GM10248 (cell line): ENCODE data around the gene SCN2B.
A peak's percentile ranks its signal among the peaks of the same experiment; 100 is the strongest.

Source experiments
- CTCF ChIA-PET: fragments of 300-600 bp; sonication (Branson Sonifier 250); formaldehyde crosslinking; extraction: SDS; loops from one replicate; lab custom pipeline; 2021; ENCODE audit warnings: antibody characterized with exemption; lab: Yijun Ruan, JAX
- POLR2A ChIA-PET: fragments of 350-650 bp; sonication (Branson Sonifier 250); formaldehyde crosslinking; extraction: SDS; loops from one replicate; lab custom pipeline; 2020; ENCODE audit warnings: antibody characterized with exemption; lab: Yijun Ruan, JAX
- DNase-seq: peaks from one replicate; pipeline ENCODE4 v3.0.0; 2012; ENCODE audit errors: extremely low spot score
- TF ChIP-seq, protein P1 (sequence below): IDR thresholded peaks from 2 replicates; pipeline ENCODE4 v1.5.1; 2012; ENCODE audit warnings: mild to moderate bottlenecking, low read depth; ENCODE audit errors: extremely low read depth, missing control alignments, control extremely low read depth

The SCN2B gene, protein sequence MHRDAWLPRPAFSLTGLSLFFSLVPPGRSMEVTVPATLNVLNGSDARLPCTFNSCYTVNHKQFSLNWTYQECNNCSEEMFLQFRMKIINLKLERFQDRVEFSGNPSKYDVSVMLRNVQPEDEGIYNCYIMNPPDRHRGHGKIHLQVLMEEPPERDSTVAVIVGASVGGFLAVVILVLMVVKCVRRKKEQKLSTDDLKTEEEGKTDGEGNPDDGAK

DNA sequence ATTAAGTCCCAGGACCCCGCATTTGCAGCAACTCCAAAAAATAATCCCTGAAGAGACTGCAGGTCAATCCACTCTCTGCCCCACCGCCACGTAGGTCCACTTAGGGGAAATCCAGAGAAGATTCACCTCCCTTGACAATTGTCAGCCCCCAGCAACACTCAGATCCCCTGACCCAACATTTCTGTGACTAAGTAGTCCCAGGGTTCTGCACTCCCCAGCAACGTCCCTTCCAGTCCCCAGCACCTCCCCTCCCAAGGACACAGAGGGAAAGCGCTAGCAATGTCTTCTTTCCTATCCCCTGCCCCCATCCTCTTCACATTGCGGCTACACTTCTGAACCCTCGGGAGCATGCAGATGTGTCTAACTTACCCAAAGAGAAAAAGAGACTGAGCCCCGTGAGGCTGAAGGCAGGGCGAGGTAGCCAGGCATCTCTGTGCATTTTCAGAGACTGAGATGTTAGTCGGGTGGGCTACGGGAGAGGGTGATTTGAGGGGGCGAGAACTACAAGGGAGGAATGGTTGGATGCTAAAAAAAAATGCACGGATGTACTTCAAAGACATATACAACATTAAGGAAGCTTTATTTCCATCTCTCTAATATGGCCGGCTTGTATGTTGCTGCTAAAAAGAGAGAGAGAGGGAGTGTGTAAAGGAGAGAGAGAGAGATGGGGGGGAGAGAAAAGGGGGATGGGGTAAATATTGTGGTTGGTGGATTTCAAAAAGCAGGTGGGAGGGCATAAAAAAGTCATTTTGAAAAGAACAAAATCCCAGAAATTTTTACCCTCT is at the start of gene SCN2B:
SCN2B (minus strand) TSS at position 647 of the 785 bp plus-strand sequence; CDS start at position 439, 208 bp downstream.
- CTCF ChIA-PET, result no interaction called here
- POLR2A ChIA-PET, result no interaction called here
- no peak for DNase-seq
- TF ChIP-seq, protein P1, sequence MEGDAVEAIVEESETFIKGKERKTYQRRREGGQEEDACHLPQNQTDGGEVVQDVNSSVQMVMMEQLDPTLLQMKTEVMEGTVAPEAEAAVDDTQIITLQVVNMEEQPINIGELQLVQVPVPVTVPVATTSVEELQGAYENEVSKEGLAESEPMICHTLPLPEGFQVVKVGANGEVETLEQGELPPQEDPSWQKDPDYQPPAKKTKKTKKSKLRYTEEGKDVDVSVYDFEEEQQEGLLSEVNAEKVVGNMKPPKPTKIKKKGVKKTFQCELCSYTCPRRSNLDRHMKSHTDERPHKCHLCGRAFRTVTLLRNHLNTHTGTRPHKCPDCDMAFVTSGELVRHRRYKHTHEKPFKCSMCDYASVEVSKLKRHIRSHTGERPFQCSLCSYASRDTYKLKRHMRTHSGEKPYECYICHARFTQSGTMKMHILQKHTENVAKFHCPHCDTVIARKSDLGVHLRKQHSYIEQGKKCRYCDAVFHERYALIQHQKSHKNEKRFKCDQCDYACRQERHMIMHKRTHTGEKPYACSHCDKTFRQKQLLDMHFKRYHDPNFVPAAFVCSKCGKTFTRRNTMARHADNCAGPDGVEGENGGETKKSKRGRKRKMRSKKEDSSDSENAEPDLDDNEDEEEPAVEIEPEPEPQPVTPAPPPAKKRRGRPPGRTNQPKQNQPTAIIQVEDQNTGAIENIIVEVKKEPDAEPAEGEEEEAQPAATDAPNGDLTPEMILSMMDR, result no peak

DNA sequence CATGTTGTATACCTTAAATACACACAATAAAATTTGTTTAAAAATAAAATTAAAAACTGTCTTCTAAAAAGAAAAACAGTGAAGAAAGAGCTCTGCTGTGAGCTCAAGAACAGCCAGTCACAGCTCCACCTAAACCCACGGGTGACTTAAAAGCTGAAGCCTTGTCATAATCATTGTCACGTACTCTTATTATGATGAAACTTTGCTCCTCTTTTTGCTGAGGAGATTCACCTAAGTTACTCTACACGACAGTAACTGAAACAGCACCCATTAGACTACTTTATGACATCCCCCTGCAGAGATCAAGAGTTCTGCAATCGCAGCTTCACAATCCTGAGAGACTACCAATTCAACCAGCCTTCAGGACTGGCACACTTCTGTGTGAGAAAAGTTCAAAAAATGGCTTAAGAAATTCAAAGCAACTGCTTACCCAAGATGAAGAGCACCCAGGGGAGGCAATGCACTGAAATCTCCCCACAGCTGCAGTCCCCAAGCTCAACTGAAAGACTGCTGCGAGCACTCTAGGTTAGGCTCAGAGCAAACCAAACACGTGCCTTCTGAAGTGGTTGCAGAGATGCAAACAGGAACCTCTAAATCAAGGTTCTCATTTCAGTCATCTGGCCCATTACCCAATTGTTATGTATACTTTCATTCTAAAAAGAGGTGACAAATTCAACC is 48.2 kb upstream of the SCN2B start, which contains the start of gene JAML:
JAML (minus strand) TSS at position 501 of the 678 bp plus-strand sequence. CDS start 10,145 bp downstream, outside the sequence.
- POLR2A ChIA-PET, result interaction anchor here (1.0 kb wide), 1 partner anchor 10 kb away, joined by 3 read pairs; no protein-coding TSS in a partner anchor
- CTCF ChIA-PET, result interaction anchor here (1.7 kb wide), 1 partner anchor 13 kb away, joined by 4 read pairs; no protein-coding TSS in a partner anchor
- TF ChIP-seq, protein P1, result no peak
- peak; percentile 38 for DNase-seq

DNA sequence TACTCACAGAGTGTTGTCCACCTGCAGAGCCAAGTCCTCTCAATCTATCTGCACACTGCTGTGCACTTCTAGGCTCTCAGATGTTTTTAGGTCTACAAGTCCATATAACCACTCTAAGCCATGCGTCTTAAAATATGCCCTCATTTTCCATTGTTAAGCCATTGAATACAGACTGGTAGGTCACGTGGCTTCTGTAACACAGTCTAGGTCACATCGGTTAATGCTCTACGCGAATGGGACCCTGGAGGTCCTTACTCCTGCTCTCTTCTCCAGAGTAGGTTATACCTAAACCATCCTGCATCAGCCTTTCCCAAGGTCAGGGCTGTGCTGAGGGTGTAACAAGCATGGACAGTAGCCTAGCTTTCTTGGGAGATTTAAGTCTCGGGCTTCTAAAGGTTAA is 47.6 kb upstream of the SCN2B start:
- no peak for DNase-seq

DNA sequence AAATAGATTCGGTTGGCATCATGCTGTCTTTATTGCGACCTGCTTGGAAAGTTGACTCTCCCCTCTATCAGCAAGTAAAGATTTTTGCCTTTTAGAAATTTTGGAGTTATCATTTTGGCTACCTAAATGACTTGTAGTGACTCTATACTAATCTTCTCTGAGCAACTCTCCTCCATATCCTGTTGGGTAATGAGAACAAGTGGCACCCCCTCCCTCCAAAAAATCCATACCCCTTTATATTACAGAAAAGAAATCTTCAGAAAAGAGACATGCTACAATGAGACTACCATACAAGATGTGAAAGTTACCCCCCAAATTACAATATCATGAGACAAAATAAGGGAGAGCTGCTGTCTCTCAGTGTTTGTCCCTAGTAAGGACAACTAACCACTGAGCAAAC is 47.1 kb upstream of the SCN2B start:
- TF ChIP-seq, protein P1, result no peak
- ChIA-PET POLR2A (no interaction called here), CTCF (interaction anchor here (1.7 kb wide), 1 partner anchor 12 kb away, joined by 4 read pairs; no protein-coding TSS in a partner anchor)
- DNase-seq, result no peak

More for the DNA sequence above, 47.6 kb upstream of the SCN2B start:
- ChIA-PET CTCF (interaction anchor here (1.7 kb wide), 1 partner anchor 12 kb away, joined by 4 read pairs; no protein-coding TSS in a partner anchor), POLR2A (no interaction called here)
- TF ChIP-seq, protein P1, result no peak

DNA sequence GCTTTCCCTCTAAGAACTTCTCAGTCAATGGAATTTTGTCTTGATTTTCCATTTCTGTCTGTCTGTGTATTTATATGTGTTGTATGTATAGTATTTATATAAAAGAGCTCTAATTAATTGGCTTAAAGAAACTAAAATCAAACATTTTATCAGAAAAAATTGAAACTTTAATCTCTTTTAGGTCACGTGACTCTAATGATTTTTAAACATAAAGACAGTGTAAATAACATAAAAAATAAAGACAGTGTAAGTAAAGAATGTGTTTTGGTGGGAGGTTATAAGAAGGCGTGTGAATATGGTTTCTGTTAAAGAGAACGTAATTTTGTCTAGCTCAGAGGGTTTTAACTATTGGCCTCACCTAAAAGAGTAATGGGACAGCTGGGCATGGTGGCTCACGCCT is 46.0 kb upstream of the SCN2B start:
- DNase-seq, result no peak
- TF ChIP-seq, protein P1, result no peak
- POLR2A ChIA-PET, result no interaction called here
- CTCF ChIA-PET, result interaction anchor here (1.2 kb wide), 1 partner anchor 24 kb away, joined by 3 read pairs; no protein-coding TSS in a partner anchor

DNA sequence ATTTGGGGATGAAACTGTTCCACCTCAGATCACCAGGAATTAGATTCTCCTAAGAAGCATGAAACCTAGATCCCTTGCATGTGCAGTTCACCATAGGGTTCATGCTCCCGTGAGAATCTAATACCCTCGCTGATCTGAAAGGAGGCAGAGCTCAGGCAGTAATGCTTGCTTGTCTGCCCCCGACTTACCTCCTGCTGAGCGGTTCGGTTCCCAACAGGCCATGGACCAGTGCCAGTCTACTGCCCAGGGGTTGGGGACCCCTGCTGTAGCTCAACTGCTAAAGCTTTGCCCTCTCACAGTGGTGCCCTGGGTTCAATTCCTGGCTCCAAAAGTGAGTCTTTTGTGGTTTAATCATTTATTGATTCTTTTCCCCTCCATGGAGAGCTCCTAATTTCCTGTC is 45.0 kb upstream of the SCN2B start:
- no peak for DNase-seq
- ChIA-PET CTCF (interaction anchor here (2.2 kb wide), 1 partner anchor 23 kb away, joined by 9 read pairs; no protein-coding TSS in a partner anchor), POLR2A (no interaction called here)
- TF ChIP-seq, protein P1, result no peak
